Esophagus squamous epithelium (tissue), 4 donors: Measurements from ENCODE around the gene DYRK1A.

Experiments used
- CTCF ChIP-seq, 6 experiments: fragments of 450-650 bp in 4 of 6; fragments of 200-600 bp in 2 of 6; sonication (generic) in 2 of 6; IDR thresholded peaks; one replicate each; pipeline ENCODE4 v1.5.1; 2016 to 2019; ENCODE audit warnings: antibody characterized with exemption in 6 of 6, mild to moderate bottlenecking in 4 of 6, moderate library complexity in 4 of 6
- POLR2A ChIP-seq, 4 donors: fragments of 450-650 bp; IDR thresholded peaks; one replicate each; pipeline ENCODE4 v1.6.1; 2017; ENCODE audit warnings: antibody characterized with exemption in 4 of 4, mild to moderate bottlenecking in 4 of 4, moderate library complexity in 3 of 4

DNA sequence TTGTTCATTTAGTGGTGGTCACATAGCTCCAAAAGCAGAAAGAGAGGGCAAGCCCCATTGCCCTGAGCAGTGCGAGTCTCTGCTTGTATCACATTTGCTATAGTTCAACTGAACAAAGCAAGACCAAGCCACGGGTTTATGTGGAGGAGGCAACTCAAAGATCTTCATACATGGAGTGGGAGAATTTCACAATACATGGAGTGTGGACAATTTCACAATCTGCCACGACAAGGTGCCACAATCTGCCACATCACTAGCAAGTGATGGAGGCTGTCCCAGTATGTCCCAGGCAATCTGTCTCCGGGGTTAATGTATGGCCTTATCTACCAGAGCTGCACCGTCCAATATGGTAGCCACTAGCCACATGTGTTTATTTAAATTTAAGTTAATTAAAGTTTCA is 44.5 kb upstream of the DYRK1A start:
- no peak for TF ChIP-seq CTCF (IDR thresholded peaks at IDR 0.05)
- TF ChIP-seq POLR2A (IDR thresholded peaks at IDR 0.05), result no peak
